Measurements from ENCODE around the gene KIF1B. TPM values are rescaled to one million over a fixed set of nuclear protein-coding genes. Genes with fewer than 3 reads are reported as not detected.

Gene KIF1B
- total RNA-seq = 93.6 TPM
- long read RNA-seq, full-length matches to known transcripts = 13 of 111 reads
- long read RNA-seq, partial matches to known transcripts = 27 of 111 reads
- long read RNA-seq, other reads (novel, unspliced or antisense) = 71 of 111 reads

GRCh38 chr1:10209905-10210810, at the start of gene KIF1B:
Gene KIF1B, plus strand, starts transcription at chr1:10210570. Its CDS starts 21,759 bp downstream, at chr1:10232329.
- intact Hi-C loops (cut with DNase I) = loop anchor here (2.0 to 5.0 kb wide), 2 partner anchors 58 to 77 kb away; no protein-coding TSS in a partner anchor
- DNase-seq (ENCODE audit: low spot score) = peak; percentile 99

- intact Hi-C loops (cut with DNase I) = no loop called here
- no peak for DNase-seq (ENCODE audit: low spot score)
Observed at GRCh38 chr1:10160907-10161490, 49.4 kb upstream of the KIF1B start.

GRCh38 chr1:10161541-10162290, 48.7 kb upstream of the KIF1B start:
- no peak for DNase-seq (ENCODE audit: low spot score)
- intact Hi-C loops (cut with DNase I) = no loop called here

GRCh38 chr1:10168912-10169514, 41.4 kb upstream of the KIF1B start:
- intact Hi-C loops (cut with DNase I) = no loop called here
- DNase-seq (ENCODE audit: low spot score) = no peak

GRCh38 chr1:10170239-10170574, 40.2 kb upstream of the KIF1B start:
- no peak for DNase-seq (ENCODE audit: low spot score)
- intact Hi-C loops (cut with DNase I) = no loop called here

- intact Hi-C loops (cut with DNase I) = no loop called here
- DNase-seq (ENCODE audit: low spot score) = peak; percentile 49
Observed at GRCh38 chr1:10171105-10171767, 39.1 kb upstream of the KIF1B start.

- intact Hi-C loops (cut with DNase I) = no loop called here
- DNase-seq (ENCODE audit: low spot score) = peak; percentile 26
Observed at GRCh38 chr1:10171995-10172669, 38.2 kb upstream of the KIF1B start.

GRCh38 chr1:10173582-10173981, 36.8 kb upstream of the KIF1B start:
- peak; percentile 59 for DNase-seq (ENCODE audit: low spot score)
- intact Hi-C loops (cut with DNase I) = no loop called here

- intact Hi-C loops (cut with DNase I) = no loop called here
- DNase-seq (ENCODE audit: low spot score) = no peak
Observed at GRCh38 chr1:10177876-10178275, 32.5 kb upstream of the KIF1B start.

- intact Hi-C loops (cut with DNase I) = no loop called here
- no peak for DNase-seq (ENCODE audit: low spot score)
Observed at GRCh38 chr1:10178597-10179405, 31.6 kb upstream of the KIF1B start.

GRCh38 chr1:10179406-10180091, 30.8 kb upstream of the KIF1B start:
- no peak for DNase-seq (ENCODE audit: low spot score)
- intact Hi-C loops (cut with DNase I) = no loop called here

- intact Hi-C loops (cut with DNase I) = no loop called here
- no peak for DNase-seq (ENCODE audit: low spot score)
Observed at GRCh38 chr1:10181154-10181553, 29.2 kb upstream of the KIF1B start.

GRCh38 chr1:10185759-10186158, 24.6 kb upstream of the KIF1B start:
- no peak for DNase-seq (ENCODE audit: low spot score)
- intact Hi-C loops (cut with DNase I) = no loop called here

- no peak for DNase-seq (ENCODE audit: low spot score)
Observed at GRCh38 chr1:10186331-10187025, 23.9 kb upstream of the KIF1B start.

GRCh38 chr1:10187026-10187334, 23.4 kb upstream of the KIF1B start:
- DNase-seq (ENCODE audit: low spot score) = no peak
- intact Hi-C loops (cut with DNase I) = no loop called here

More at GRCh38 chr1:10186331-10187025, 23.9 kb upstream of the KIF1B start:
- intact Hi-C loops (cut with DNase I) = no loop called here

GRCh38 chr1:10188133-10188650, 22.2 kb upstream of the KIF1B start:
- DNase-seq (ENCODE audit: low spot score) = no peak
- intact Hi-C loops (cut with DNase I) = no loop called here

- intact Hi-C loops (cut with DNase I) = no loop called here
- DNase-seq (ENCODE audit: low spot score) = no peak
Observed at GRCh38 chr1:10189659-10190058, 20.7 kb upstream of the KIF1B start.
